T-helper 17 cell (primary cell): Measurements from ENCODE around the gene ELP4. TPM values are rescaled to one million over a fixed set of nuclear protein-coding genes. Genes with fewer than 3 reads are reported as not detected.
"Not testable (repeated sequence)": the region's sequence is repeated elsewhere in the genome, so short reads cannot be mapped to it uniquely, and the experiment has no call there.

ENCODE experiments used
- ATAC-seq: fragments of 150-1000 bp; cut with Tn5 transposase; 2 replicates; pipeline ENCODE4 v1.10.0; 2021; ENCODE audit warnings: mild to moderate bottlenecking, moderate library complexity
- DNase-seq, 3 donors: peaks; one replicate each; pipeline versions ENCODE4 v3.0.0 to v3.0.0-alpha.2; 2020 to 2021
- H3K9me3 ChIP-seq: one replicate; pipeline ENCODE4 v1.7.0; 2013; ENCODE audit warnings: low read length, mild to moderate bottlenecking; ENCODE audit not compliant: control insufficient read depth, poor library complexity, severe bottlenecking
- H3K27ac Mint-ChIP-seq: one replicate; pipeline ENCODE4 v1.8.0; 2022; ENCODE audit warnings: mild to moderate bottlenecking, moderate library complexity, mixed read lengths
- H3K27me3 Mint-ChIP-seq: one replicate; pipeline ENCODE4 v1.8.0; 2022; ENCODE audit warnings: mixed read lengths
- H3K36me3 Mint-ChIP-seq: one replicate; pipeline ENCODE4 v1.8.0; 2022; ENCODE audit warnings: low read depth, mixed read lengths
- H3K4me1 Mint-ChIP-seq: one replicate; pipeline ENCODE4 v1.8.0; 2022; ENCODE audit warnings: mild to moderate bottlenecking, mixed read lengths
- H3K4me3 Mint-ChIP-seq: one replicate; pipeline ENCODE4 v1.8.0; 2022; ENCODE audit warnings: mild to moderate bottlenecking, moderate library complexity, mixed read lengths
- total RNA-seq, 4 donors: library from RNA in 2 of 4; stranded (reverse) in 2 of 4; gene quantifications; one replicate each; pipeline ENCODE4 v1.2.3 and lab custom pipeline; 2022 to 2026

The ELP4 gene
- total RNA-seq, 2 donors from 2014 or later = 17.4 to 17.8 TPM

DNA sequence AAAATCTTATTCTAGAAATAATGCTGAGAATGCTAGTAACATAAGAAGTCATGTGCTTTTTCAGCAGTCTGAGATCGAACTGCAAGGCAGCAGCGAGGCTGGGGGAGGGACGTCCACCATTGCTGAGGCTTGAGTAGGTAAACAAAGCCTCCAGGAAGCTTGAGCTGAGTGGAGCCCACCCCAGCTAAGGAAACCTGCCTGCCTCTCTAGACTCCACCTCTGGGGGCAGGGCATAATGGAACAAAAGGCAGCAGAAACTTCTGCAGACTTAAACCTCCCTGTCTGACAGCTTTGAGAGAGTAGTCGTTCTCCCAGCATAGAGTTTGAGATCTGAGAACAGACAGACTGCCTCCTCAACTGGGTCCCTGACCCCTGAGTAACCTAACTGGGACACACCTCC is 64.6 kb downstream of the ELP4 start:
- not testable (repeated sequence) for H3K36me3 Mint-ChIP-seq, DNase-seq, H3K4me1 Mint-ChIP-seq, ATAC-seq, H3K9me3 ChIP-seq, H3K27me3 Mint-ChIP-seq, H3K4me3 Mint-ChIP-seq, H3K27ac Mint-ChIP-seq

DNA sequence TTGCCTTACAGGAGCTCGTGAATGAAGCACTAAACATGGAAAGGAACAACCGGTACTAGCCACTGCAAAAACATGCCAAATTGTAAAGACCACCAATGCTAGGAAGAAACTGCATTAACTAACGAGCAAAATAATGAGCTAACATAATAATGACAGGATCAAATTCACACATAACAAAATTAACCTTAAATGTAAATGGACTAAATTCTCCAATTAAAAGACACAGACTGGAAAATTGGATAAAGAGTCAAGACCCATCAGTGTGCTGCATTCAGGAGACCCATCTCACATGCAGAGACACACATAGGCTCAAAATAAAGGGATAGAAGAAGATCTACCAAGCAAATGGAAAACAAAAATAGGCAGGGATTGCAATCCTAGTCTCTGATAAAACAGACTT is 66.2 kb downstream of the ELP4 start:
- H3K27me3 Mint-ChIP-seq, H3K4me3 Mint-ChIP-seq, H3K27ac Mint-ChIP-seq, H3K9me3 ChIP-seq, H3K4me1 Mint-ChIP-seq, ATAC-seq, DNase-seq, H3K36me3 Mint-ChIP-seq: not testable (repeated sequence)

DNA sequence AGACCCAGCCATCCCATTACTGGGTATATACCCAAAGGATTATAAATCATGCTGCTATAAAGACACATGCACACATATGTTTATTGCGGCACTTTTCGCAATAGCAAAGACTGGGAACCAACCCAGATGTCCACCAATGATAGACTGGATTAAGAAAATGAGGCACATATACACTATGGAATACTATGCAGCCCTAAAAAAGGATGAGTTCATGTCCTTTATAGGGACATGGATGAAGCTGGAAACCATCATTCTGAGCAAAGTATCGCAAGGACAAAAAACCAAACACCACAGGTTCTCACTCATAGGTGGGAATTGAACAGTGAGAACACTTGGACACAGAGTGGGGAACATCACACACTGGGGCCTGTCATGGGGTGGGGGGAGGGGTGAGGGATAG is 69.8 kb downstream of the ELP4 start:
- H3K27me3 Mint-ChIP-seq, H3K36me3 Mint-ChIP-seq, H3K9me3 ChIP-seq, ATAC-seq, H3K4me1 Mint-ChIP-seq, H3K27ac Mint-ChIP-seq, DNase-seq, H3K4me3 Mint-ChIP-seq: not testable (repeated sequence)

DNA sequence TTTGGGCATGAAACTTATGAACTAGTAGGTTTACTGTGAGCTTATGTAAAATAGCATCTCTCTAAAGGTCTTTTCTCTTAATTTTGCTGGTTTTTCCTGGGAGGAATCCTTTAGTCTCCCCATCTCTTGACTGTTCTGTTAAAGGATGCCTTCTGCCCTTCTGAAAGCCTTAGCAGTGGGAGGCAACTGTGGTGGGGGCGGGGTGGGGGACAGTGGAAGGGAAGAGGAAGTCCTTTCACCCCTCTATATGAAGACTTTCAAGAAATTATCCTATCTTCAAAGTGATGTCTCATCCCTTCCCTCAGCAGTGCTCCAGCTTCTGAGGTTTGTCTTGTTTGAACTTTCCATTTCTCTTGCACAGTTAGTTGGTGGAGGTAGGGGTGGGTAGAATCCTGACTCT is 73.1 kb downstream of the ELP4 start:
- DNase-seq (no peak), ATAC-seq (no peak)
- no peak overlapping the region for H3K4me3 Mint-ChIP-seq
- H3K27ac Mint-ChIP-seq = peak overlapping the region; percentile 39
- H3K4me1 Mint-ChIP-seq = peaks cover 8% of the 10 kb centered on the region
- H3K27me3 Mint-ChIP-seq = no peaks in the 10 kb centered on the region
- H3K9me3 ChIP-seq = no peaks in the 10 kb centered on the region
- H3K36me3 Mint-ChIP-seq = peaks cover 3% of the 10 kb centered on the region

DNA sequence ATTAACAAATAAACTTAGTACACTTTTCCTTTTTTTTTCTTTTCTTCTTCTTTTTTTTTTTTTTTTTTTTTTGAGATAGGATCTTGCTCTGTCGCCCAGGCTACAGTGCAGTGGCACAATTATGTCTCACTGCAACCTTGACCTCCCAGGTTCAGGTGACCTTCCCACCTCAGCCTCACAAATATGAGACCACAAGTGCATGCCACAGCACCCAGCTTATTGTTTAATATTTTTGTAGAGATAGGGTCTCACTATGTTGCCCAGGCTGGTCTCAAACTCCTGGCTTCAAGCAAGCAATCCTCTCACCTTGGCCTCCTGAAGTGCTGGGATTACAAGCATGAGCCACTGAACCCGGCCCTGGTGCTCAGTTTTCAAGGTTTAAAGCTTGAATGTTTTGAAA is 88.9 kb downstream of the ELP4 start:
- ATAC-seq = no peak
- no peaks in the 10 kb centered on the region for H3K27me3 Mint-ChIP-seq

DNA sequence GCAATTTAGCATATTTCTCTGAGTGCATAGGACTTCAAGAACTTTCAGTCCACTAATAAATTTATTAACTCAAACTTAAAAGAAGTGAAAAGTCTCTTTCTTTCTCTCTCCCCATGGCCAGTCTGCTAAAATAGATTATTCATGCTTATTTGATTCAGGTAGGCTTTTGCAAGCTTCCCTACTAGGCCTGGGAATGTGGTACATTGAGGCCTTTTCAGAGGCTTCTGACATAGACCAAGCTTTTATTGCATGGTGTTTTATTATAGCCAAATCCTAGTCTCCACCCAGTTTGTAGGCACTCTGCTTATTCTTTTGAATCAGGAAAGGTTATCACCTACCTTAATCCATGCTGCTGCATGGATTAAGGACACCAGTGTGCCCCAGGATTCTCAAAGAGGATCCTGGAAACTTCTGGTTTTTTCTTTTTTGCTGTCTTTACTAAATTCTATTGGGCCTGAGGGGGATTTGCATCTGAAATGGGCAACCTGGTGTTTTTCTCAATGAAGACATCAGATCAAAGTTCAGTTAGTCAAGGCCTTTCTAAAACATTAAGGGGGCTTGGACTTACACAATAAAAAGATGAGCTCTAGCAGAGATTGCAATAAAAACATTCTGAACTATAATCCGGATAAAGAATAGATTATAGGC is 92.2 kb downstream of the ELP4 start:
- no peaks in the 10 kb centered on the region for H3K9me3 ChIP-seq
- no peak for DNase-seq
- Mint-ChIP-seq H3K4me3 (no peak overlapping the region), H3K36me3 (no peaks in the 10 kb centered on the region), H3K27me3 (no peaks in the 10 kb centered on the region), H3K4me1 (no peaks in the 10 kb centered on the region), H3K27ac (no peak overlapping the region)
- no peak for ATAC-seq

More for the DNA sequence above, 88.9 kb downstream of the ELP4 start:
- Mint-ChIP-seq H3K4me3 (no peak overlapping the region), H3K27ac (no peak overlapping the region), H3K36me3 (peaks cover 3% of the 10 kb centered on the region), H3K4me1 (no peaks in the 10 kb centered on the region)
- no peak for DNase-seq
- no peaks in the 10 kb centered on the region for H3K9me3 ChIP-seq

DNA sequence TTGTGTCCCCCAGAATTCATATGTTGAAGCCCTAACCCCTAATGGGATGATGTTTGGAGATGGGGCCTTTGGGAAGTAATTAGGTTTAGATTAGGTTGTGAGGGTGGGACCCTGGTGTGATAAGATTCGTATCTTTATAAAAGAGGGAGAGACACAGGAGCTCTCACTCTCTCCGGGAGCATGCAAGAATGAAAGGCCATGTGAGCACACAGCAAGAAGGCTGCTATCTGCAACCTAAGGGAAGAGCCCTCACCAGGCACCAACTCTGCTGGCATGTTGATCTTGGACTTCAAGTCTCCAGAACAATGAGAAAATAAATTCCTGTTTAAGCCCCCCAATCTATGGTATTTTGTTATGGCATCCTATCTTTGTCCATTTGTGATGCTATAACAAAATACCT is 97.3 kb downstream of the ELP4 start:
- H3K9me3 ChIP-seq = no peaks in the 10 kb centered on the region
- Mint-ChIP-seq H3K4me3 (no peak overlapping the region), H3K4me1 (no peaks in the 10 kb centered on the region), H3K27ac (no peak overlapping the region), H3K36me3 (peaks cover 3% of the 10 kb centered on the region), H3K27me3 (no peaks in the 10 kb centered on the region)
- ATAC-seq (no peak), DNase-seq (no peak)

DNA sequence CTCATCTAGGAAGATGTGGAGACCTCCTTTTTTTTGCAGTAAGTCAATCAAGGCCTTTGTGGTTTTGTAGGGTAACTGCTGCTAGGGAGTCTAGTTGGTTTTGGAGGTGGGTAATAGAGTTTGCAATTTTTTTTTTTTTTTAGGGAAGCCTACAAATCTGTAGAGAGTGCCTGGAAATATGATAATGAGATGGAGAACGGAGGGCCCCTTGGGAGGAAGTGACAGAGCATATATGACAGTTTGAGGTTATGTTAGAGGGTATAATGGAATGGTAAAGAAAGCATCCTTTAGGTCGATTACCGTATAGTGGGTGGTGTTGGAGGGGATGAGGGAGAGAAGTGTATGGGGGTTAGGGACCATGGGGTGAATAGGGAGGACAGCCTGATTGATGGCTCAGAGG is 98.3 kb downstream of the ELP4 start:
- no peak for DNase-seq
- H3K36me3 Mint-ChIP-seq = peaks cover 3% of the 10 kb centered on the region
- H3K9me3 ChIP-seq = no peaks in the 10 kb centered on the region
- H3K27ac Mint-ChIP-seq = no peak overlapping the region
- no peak overlapping the region for H3K4me3 Mint-ChIP-seq
- no peaks in the 10 kb centered on the region for H3K27me3 Mint-ChIP-seq
- ATAC-seq = no peak
- H3K4me1 Mint-ChIP-seq = no peaks in the 10 kb centered on the region

DNA sequence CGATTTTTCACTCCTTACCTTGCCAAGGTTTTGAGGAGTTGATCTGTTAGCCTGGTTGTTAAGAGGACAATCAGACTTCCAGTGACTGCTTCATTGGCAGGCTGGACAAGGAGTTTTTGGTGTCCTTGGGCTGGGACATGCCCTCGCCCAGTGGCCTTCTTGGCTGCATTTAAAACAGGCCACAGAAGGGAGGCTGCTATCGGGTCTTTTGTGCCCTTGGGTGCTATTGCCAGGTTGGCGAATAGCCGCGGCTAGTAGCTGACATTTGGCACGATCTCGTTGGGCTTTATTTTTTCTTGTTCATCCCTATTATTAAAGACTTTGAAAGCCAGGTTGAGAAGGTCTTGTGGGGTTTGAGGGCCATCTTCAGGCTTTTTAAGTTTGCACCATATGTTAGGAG is 99.4 kb downstream of the ELP4 start:
- H3K36me3 Mint-ChIP-seq = peaks cover 3% of the 10 kb centered on the region
- ATAC-seq (no peak), DNase-seq (no peak)
- H3K9me3 ChIP-seq = no peaks in the 10 kb centered on the region
- no peaks in the 10 kb centered on the region for H3K27me3 Mint-ChIP-seq
- H3K27ac Mint-ChIP-seq = no peak overlapping the region
- H3K4me3 Mint-ChIP-seq = no peak overlapping the region
- no peaks in the 10 kb centered on the region for H3K4me1 Mint-ChIP-seq

DNA sequence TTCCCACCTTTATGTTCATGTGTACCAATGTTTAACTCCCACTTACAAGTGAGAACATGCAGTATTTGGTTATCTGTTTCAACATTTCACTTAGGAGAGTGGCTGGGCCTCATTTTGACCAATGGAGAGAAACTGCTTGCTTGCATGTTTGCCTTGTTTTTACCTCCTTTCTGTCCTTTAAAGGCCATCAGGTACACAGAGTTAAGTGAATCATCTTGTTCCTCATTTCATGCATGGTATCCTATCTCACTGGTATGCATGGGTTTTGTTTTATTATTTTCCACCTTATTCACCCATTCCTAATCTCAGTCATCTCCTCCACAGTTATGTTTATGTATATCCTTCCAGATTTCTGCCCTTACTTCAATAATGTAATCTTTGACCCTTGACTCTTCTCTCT is 101.0 kb downstream of the ELP4 start:
- Mint-ChIP-seq H3K27me3 (no peaks in the 10 kb centered on the region), H3K4me1 (no peaks in the 10 kb centered on the region), H3K27ac (no peak overlapping the region), H3K36me3 (peaks cover 3% of the 10 kb centered on the region), H3K4me3 (no peak overlapping the region)
- no peak for ATAC-seq
- H3K9me3 ChIP-seq = no peaks in the 10 kb centered on the region
- no peak for DNase-seq

DNA sequence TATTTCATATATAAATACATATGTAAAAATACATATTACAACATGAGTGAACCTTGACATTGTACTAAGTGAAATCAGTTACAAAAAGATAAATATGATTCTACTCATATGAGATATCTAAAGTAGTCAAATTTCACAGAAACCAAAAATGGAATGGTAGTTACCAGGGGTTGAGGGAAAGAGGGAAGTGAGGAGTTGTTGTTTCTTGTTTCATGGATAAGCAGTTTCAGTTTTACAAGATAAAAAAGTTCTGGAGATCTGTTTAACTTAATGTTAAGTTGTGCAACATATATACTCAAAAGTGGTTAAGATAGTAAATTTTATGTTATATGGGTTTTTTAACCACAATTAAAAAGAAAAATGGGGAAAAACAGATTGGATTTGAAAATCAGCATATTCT is 107.7 kb downstream of the ELP4 start:
- Mint-ChIP-seq H3K27ac (no peak overlapping the region), H3K4me1 (no peaks in the 10 kb centered on the region), H3K36me3 (no peaks in the 10 kb centered on the region), H3K4me3 (no peak overlapping the region), H3K27me3 (no peaks in the 10 kb centered on the region)
- DNase-seq (no peak), ATAC-seq (no peak)
- no peaks in the 10 kb centered on the region for H3K9me3 ChIP-seq

DNA sequence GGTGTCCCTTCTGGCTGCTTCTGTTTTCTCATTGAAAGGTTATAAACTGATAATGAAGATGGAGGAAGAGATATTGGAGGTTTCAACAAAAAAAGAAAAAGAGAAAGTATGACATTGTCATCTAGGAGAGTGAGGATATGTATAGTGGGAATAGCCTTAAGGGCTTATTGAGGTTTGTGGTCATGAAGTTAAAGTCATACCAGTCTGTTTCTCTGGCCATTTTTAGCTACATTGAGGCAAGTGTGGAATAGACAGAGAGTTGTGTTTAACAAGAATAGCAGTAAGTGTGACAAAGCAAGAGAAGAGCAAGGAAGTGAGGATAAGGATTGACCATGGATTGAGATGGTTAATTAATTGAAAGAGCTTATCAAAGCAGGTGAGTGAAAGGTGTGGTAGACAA is 110.4 kb downstream of the ELP4 start:
- ATAC-seq = no peak
- Mint-ChIP-seq H3K4me1 (no peaks in the 10 kb centered on the region), H3K27ac (no peak overlapping the region)

DNA sequence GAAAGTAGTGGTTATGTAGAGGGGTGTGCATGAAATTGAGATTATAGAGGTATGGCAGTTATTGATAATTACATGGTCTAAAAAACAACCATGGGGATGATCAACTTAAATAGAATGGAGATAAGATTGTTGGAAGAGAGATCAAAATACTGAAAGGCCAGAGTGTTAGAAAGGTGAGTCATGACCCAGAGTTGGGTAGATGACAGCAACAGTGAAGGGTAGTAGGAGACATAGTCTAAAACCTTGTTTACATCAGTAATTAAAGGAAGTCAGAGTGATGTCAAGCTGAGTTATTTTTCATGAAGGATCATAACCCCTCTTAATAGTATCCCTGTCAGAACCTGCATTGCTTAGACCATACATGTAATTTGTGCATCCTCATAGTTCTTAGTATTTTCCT is 110.9 kb downstream of the ELP4 start:
- H3K27ac Mint-ChIP-seq = no peak overlapping the region
- H3K4me1 Mint-ChIP-seq = no peaks in the 10 kb centered on the region
- no peaks in the 10 kb centered on the region for H3K27me3 Mint-ChIP-seq
- no peaks in the 10 kb centered on the region for H3K9me3 ChIP-seq
- DNase-seq (no peak), ATAC-seq (no peak)
- H3K4me3 Mint-ChIP-seq = no peak overlapping the region
- no peaks in the 10 kb centered on the region for H3K36me3 Mint-ChIP-seq

More for the DNA sequence above, 110.4 kb downstream of the ELP4 start:
- Mint-ChIP-seq H3K27me3 (no peaks in the 10 kb centered on the region), H3K4me3 (no peak overlapping the region), H3K36me3 (no peaks in the 10 kb centered on the region)
- no peaks in the 10 kb centered on the region for H3K9me3 ChIP-seq
- no peak for DNase-seq

DNA sequence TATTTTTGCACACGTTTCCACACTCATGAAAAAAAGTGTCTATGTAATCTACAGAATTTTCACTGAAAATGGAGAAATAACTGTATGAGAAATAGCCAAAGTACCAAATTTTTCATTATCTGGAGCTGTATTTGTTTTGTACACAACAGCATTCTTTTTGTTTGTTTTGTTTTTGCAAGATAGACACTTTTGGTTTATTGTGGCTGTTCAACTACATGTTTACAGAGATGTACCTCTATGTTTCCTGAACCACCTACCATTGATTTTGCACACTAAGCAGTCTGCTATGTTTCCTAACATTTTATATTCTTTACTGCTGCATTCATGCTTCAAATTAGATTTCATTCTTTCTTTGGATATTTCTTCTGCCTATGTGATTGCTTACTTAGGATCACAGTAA is 116.3 kb downstream of the ELP4 start:
- no peak overlapping the region for H3K27ac Mint-ChIP-seq
- ATAC-seq (no peak), DNase-seq (no peak)
- H3K9me3 ChIP-seq = no peaks in the 10 kb centered on the region
- no peak overlapping the region for H3K4me3 Mint-ChIP-seq
- H3K27me3 Mint-ChIP-seq = no peaks in the 10 kb centered on the region
- H3K4me1 Mint-ChIP-seq = no peaks in the 10 kb centered on the region
- H3K36me3 Mint-ChIP-seq = no peaks in the 10 kb centered on the region
